Stomach (tissue), 19 donors: ENCODE data around the gene CNDP2. TPM values are rescaled to one million over a fixed set of nuclear protein-coding genes. Genes with fewer than 3 reads are reported as not detected.
A peak's percentile ranks its signal among the peaks of the same experiment; 100 is the strongest.

Experiments
- DNase-seq, 2 donors: peaks; one replicate each; pipeline versions ENCODE4 v3.0.0 to v3.0.0-alpha.2; 2013 to 2019
- H3K27ac ChIP-seq, 5 donors: fragments of 200-600 bp in 4 of 5; sonication (generic) in 4 of 5; one replicate each; pipeline ENCODE4 v1.5.1; 2013 to 2019; ENCODE audit warnings: mild to moderate bottlenecking in 1 of 5, moderate library complexity in 1 of 5
- H3K27me3 ChIP-seq, 3 donors: fragments of 200-600 bp; sonication (generic); one replicate each; pipeline ENCODE4 v1.5.1; 2017 to 2019; ENCODE audit warnings: mixed run types in 1 of 3
- H3K36me3 ChIP-seq, 4 donors: fragments of 200-600 bp; sonication (generic); 1 replicate in 3 of 4; 2 replicates in 1 of 4; pipeline ENCODE4 v1.5.1; 2016 to 2019
- H3K4me1 ChIP-seq, 4 donors: fragments of 200-600 bp; sonication (generic); one replicate each; pipeline ENCODE4 v1.5.1; 2016 to 2019
- H3K4me3 ChIP-seq, 4 donors: fragments of 200-600 bp; sonication (generic) in 3 of 4; one replicate each; pipeline ENCODE4 v1.5.1; 2016 to 2019; ENCODE audit warnings: mild to moderate bottlenecking in 1 of 4
- H3K9me3 ChIP-seq, 4 donors: fragments of 200-600 bp; sonication (generic); one replicate each; pipeline ENCODE4 v1.5.1; 2016 to 2019
- EP300 ChIP-seq: sonication (generic); formaldehyde crosslinking; IDR thresholded peaks from one replicate; pipeline ENCODE4 v1.6.1; 2017; ENCODE audit warnings: antibody characterized with exemption
- POLR2A ChIP-seq, 4 donors: fragments of 450-650 bp; IDR thresholded peaks; one replicate each; pipeline ENCODE4 v1.6.1; 2016; ENCODE audit warnings: antibody characterized with exemption in 4 of 4, control low read depth in 2 of 4, mild to moderate bottlenecking in 1 of 4, moderate library complexity in 1 of 4
- POLR2AphosphoS5 ChIP-seq, 3 donors: sonication (generic); formaldehyde crosslinking; IDR thresholded peaks; one replicate each; pipeline ENCODE4 v1.6.1; 2016; ENCODE audit warnings: antibody characterized with exemption in 3 of 3
- WGBS, 5 donors: extraction: QIAGEN DNeasy Blood & Tissue Kit in 3 of 5; methylation state at CpG; one replicate each; pipeline versions ENCODE4 v1.1.5 to v1.1.7; 2013 to 2018; 5-methylcytosine and 5-hydroxymethylcytosine counted together
- intact Hi-C: fragments of 100-400 bp; cut with DNase I; formaldehyde crosslinking; loops from one replicate; pipeline ENCODE4 v1.15.1; 2023; ENCODE audit warnings: low total_unique reads
- long read RNA-seq, 10 donors: transcript quantifications; one replicate each; lab custom pipeline, GENCODE V29; 2026
- polyA plus RNA-seq, 3 donors: library from polyadenylated mRNA; stranded (reverse); fragments of 200-250 nt; gene quantifications; one replicate each; pipeline ENCODE4 v1.2.3, GENCODE V29; 2013
- total RNA-seq, 5 donors: library from RNA; depleted of rRNA; stranded (reverse); fragments of >200 nt; gene quantifications; one replicate each; pipeline versions ENCODE4 v1.1.0 to v1.2.3, GENCODE V29; 2014 to 2016
- TF ChIP-seq, protein P1 (sequence below), 7 experiments: fragments of 450-650 bp in 4 of 7; fragments of 200-600 bp in 3 of 7; sonication (generic) in 3 of 7; IDR thresholded peaks; one replicate each; pipeline ENCODE4 v1.5.1; 2016 to 2019; ENCODE audit warnings: antibody characterized with exemption in 7 of 7, control low read depth in 2 of 7, mild to moderate bottlenecking in 1 of 7
- donor health status: healthy with polysubstance abuse.
- donor health status: Bipolar disorder and iron deficiency.
- donor health status: healthy.

CNDP2 gene
- total RNA-seq: 100 to 1,000 TPM in 4 of 5 donors, 10 to 100 TPM in 1; 12.8 to 204 (median 115) TPM
- polyA plus RNA-seq: 100 to 1,000 TPM in 2 of 3 donors, 10 to 100 TPM in 1; 87.5 to 132 (median 110) TPM
- long read RNA-seq, donor 1, full-length matches to known transcripts: 5 of 5 reads
- long read RNA-seq, donor 1, partial matches to known transcripts: 0 of 5 reads
- long read RNA-seq, donor 1, other reads (novel, unspliced or antisense): 0 of 5 reads
- long read RNA-seq, donor 2, full-length matches to known transcripts: 12 of 12 reads
- long read RNA-seq, donor 2, partial matches to known transcripts: 0 of 12 reads
- long read RNA-seq, donor 2, other reads (novel, unspliced or antisense): 0 of 12 reads
- long read RNA-seq, donor 3, full-length matches to known transcripts: 4 of 4 reads
- long read RNA-seq, donor 3, partial matches to known transcripts: 0 of 4 reads
- long read RNA-seq, donor 3, other reads (novel, unspliced or antisense): 0 of 4 reads
- long read RNA-seq, donor 4, partial matches to known transcripts: 0 of 1 reads
- long read RNA-seq, donor 4, other reads (novel, unspliced or antisense): 0 of 1 reads
- long read RNA-seq, donor 5, full-length matches to known transcripts: 10 of 10 reads
- long read RNA-seq, donor 5, partial matches to known transcripts: 0 of 10 reads
- long read RNA-seq, donor 5, other reads (novel, unspliced or antisense): 0 of 10 reads
- long read RNA-seq, donor 6, full-length matches to known transcripts: 22 of 28 reads
- long read RNA-seq, donor 6, partial matches to known transcripts: 6 of 28 reads
- long read RNA-seq, donor 6, other reads (novel, unspliced or antisense): 0 of 28 reads
- long read RNA-seq, donor 7, full-length matches to known transcripts: 6 of 11 reads
- long read RNA-seq, donor 7, partial matches to known transcripts: 5 of 11 reads
- long read RNA-seq, donor 7, other reads (novel, unspliced or antisense): 0 of 11 reads
- long read RNA-seq, donor 8, full-length matches to known transcripts: 17 of 33 reads
- long read RNA-seq, donor 8, partial matches to known transcripts: 16 of 33 reads
- long read RNA-seq, donor 8, other reads (novel, unspliced or antisense): 0 of 33 reads
- long read RNA-seq, donor 9, full-length matches to known transcripts: 12 of 12 reads
- long read RNA-seq, donor 9, partial matches to known transcripts: 0 of 12 reads
- long read RNA-seq, donor 9, other reads (novel, unspliced or antisense): 0 of 12 reads
- long read RNA-seq, donor 10, partial matches to known transcripts: 0 of 3 reads
- long read RNA-seq, donor 10, other reads (novel, unspliced or antisense): 0 of 3 reads

DNA sequence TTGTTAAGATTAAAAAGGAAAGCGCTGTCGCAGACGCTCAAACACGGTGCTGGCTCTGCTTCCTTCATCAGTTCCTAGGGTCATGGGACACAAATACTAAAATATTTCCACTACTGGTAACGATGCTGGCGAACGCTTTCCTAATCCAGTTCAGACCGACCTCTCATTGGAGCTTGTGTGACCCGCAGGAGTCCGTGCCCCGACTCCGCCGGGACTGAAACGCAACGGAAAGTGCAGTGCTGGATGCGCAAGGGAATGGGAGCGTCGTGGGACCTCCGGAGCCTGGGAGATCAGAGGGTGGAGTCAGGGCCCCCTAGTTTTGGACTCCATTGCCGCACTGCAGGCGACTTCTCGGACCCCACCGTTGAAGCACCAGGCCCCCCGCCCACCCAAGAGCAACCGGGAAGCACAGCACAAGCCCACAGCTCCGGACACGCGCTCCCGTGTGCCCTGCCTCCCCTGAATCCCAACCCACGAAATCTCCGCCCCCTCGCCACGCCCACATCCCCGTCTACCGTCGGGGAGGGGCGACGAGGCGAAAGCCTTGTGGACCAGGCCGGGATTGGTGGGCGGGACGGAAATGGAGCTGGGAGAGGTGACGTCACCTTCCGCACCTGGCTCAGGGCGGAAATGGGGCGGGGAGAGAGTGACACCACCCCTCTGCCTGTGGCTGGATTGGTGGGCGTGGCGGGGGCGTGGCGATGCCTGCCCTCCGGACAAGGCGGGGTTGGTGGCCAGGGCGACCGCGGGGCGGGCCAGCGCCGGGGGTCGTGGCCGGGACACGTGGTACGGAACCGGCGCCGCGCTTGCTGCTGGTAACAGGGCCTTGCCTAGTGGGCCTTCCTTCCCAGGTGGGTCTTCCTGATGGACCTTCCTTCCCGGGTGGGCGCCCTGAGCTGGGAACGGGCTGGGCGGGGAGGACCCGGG lies at the start of gene CNDP2:
TSS of gene CNDP2 (plus strand) at position 783 of the 927 bp plus-strand sequence. CDS start 3,611 bp downstream, outside the sequence.
- 0 to 1% (median 1%) methylated on average over 47 to 71 of the region's 71 CpGs for WGBS, 5 donors
- Histone ChIP-seq H3K27me3 (no peaks in the 10 kb centered on the region), H3K4me3 (peak within 1 kb of the TSS; percentile 63 to 85 (median 82)), H3K36me3 (peaks cover 0 to 1% (median 0%) of the 10 kb centered on the region in 4 donors), H3K9me3 (no peaks in the 10 kb centered on the region), H3K4me1 (peaks cover 25 to 49% (median 35%) of the 10 kb centered on the region in 4 donors), H3K27ac (peak within 1 kb of the TSS; percentile 85 to 99 (median 94))
- intact Hi-C loops: no loop called here
- peak; percentile 100 for DNase-seq
- TF ChIP-seq, protein P1, sequence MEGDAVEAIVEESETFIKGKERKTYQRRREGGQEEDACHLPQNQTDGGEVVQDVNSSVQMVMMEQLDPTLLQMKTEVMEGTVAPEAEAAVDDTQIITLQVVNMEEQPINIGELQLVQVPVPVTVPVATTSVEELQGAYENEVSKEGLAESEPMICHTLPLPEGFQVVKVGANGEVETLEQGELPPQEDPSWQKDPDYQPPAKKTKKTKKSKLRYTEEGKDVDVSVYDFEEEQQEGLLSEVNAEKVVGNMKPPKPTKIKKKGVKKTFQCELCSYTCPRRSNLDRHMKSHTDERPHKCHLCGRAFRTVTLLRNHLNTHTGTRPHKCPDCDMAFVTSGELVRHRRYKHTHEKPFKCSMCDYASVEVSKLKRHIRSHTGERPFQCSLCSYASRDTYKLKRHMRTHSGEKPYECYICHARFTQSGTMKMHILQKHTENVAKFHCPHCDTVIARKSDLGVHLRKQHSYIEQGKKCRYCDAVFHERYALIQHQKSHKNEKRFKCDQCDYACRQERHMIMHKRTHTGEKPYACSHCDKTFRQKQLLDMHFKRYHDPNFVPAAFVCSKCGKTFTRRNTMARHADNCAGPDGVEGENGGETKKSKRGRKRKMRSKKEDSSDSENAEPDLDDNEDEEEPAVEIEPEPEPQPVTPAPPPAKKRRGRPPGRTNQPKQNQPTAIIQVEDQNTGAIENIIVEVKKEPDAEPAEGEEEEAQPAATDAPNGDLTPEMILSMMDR (IDR thresholded peaks at IDR 0.05): no peak
- TF ChIP-seq POLR2AphosphoS5 (IDR thresholded peaks at IDR 0.05) (peak; percentile 85 to 95 (median 92)), POLR2A (IDR thresholded peaks at IDR 0.05) (peak in 1 of 4 donors; percentile 60)

DNA sequence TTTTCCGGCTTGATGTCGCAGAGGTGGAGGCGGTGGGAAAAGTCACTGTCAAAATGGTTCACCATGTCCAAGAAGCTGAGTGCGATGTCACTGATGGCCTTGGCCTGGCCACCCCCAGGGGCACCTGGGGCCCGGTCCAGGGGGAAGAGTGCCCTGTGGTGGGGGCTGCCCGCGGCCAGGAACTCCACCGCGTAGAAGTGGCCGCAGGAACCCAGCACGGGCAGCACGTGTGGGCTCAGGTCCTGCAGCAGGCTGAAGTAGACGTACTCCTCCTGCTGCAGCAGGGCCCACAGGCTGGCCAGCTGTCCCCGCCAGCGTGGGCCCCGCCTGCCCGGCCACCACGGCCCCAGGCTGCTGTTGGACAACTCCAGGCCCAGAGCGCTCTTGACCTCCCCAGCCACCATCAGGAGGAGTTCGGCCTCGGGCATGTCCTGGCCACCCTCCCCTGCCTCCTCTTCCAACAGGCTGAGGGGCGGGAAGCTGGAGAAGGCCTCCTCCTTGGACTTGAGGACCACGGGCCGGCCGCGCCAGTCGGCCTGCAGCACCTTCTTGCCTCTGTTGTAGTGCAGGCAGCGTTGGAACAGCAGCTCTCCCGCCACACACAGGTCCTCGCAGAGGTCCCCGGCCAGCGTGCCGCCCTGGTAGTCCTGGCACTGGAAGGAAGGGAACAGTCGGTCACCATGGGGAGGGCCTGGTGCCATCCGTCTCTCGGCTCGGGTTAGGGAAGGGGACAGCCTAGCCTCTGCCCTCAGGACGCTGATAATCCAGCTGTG lies 49.3 kb upstream of the CNDP2 start:
- H3K9me3 ChIP-seq: no peaks in the 10 kb centered on the region
- no peak for DNase-seq
- TF ChIP-seq POLR2A (IDR thresholded peaks at IDR 0.05): no peak
- no peaks in the 10 kb centered on the region for H3K4me1 ChIP-seq
- H3K4me3 ChIP-seq: no peak overlapping the region
- WGBS, 5 donors: 92 to 96% (median 95%) methylated on average over 22 to 38 of the region's 38 CpGs
- H3K27me3 ChIP-seq: peaks cover 0 to 18% (median 0%) of the 10 kb centered on the region in 3 donors
- intact Hi-C loops: no loop called here
- no peaks in the 10 kb centered on the region for H3K36me3 ChIP-seq
- H3K27ac ChIP-seq: no peak overlapping the region

DNA sequence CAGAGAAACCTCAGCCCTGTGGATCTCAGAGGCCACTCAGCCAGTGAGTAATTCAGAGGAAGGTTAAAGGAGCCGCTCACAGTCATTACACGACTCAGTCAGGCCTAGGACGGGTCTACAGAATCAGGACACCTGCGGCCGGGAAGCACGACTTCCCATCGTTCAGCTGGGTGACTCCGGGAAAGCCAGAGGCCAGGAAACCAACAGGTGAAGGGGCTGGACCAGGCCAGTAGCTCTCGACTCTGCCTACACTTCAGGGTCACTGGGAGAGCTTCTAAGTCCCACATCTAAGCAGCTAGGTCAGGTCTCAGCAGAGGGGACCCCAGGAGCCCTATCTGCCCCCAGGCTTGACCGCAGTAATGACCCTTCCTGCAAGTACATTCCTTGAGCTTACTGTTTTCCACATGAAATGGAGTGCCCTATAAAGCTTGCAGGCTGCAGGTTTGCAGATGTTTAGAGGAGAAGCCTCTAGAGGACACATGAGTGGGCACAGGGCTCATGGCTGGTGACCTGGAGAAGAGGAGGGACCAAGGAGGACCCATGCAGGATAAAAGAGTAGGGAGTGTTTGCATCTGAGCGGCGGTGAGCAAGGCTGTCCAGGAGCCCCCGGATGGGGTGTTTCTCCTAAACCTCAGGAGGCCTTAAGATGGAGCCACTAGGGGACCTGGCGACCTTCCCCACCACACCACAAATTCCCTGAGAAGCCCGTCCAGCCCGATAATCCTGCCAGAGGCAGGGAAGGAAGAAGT lies 48.6 kb upstream of the CNDP2 start:
- Histone ChIP-seq H3K4me1 (no peaks in the 10 kb centered on the region), H3K4me3 (no peak overlapping the region), H3K9me3 (no peaks in the 10 kb centered on the region), H3K27ac (no peak overlapping the region), H3K27me3 (peaks cover 0 to 18% (median 0%) of the 10 kb centered on the region in 3 donors), H3K36me3 (no peaks in the 10 kb centered on the region)
- 83 to 92% (median 89%) methylated on average over 16 of the region's 16 CpGs for WGBS, 5 donors
- intact Hi-C loops: no loop called here
- no peak for DNase-seq
- TF ChIP-seq, protein P1 (IDR thresholded peaks at IDR 0.05): no peak
- TF ChIP-seq POLR2A (IDR thresholded peaks at IDR 0.05) (no peak), EP300 (no peak), POLR2AphosphoS5 (IDR thresholded peaks at IDR 0.05) (no peak)
